ENCODE results near the gene SPTLC3.

- TF ChIP-seq CTCF (IDR thresholded peaks at IDR 0.05) = no peak
- no peak for TF ChIP-seq POLR2A (IDR thresholded peaks at IDR 0.05)
These were observed 29.0 kb downstream of the SPTLC3 start for GRCh38 chr20:13037727-13038126.
